Neutrophil (primary cell): ENCODE results near the gene GATAD2B.
A peak's percentile ranks its signal among the peaks of the same experiment; 100 is the strongest.

Experiments
- H3K27ac ChIP-seq: fragments of 200-600 bp; sonication (generic); 2 replicates; pipeline ENCODE4 v1.5.1; 2016; ENCODE audit warnings: mild to moderate bottlenecking, moderate library complexity
- H3K27me3 ChIP-seq: fragments of 200-600 bp; sonication (generic); 2 replicates; pipeline ENCODE4 v1.6.0; 2016; ENCODE audit warnings: mild to moderate bottlenecking
- H3K36me3 ChIP-seq: fragments of 200-600 bp; sonication (generic); 2 replicates; pipeline ENCODE4 v1.5.1; 2017
- H3K4me1 ChIP-seq, 2 experiments: fragments of 200-600 bp in 1 of 2; sonication (generic) in 1 of 2; 1 replicate in 1 of 2; 2 replicates in 1 of 2; pipeline versions ENCODE4 v1.5.1 to v1.6.1; 2013 to 2016; ENCODE audit warnings: low read depth in 1 of 2, low read length in 1 of 2, mild to moderate bottlenecking in 1 of 2, moderate library complexity in 1 of 2; ENCODE audit not compliant: control insufficient read depth in 1 of 2, insufficient read depth in 1 of 2
- H3K4me3 ChIP-seq, 2 experiments: fragments of 200-600 bp in 1 of 2; sonication (generic) in 1 of 2; 1 replicate in 1 of 2; 2 replicates in 1 of 2; pipeline ENCODE4 v1.5.1; 2013 to 2016; ENCODE audit warnings: low read depth in 1 of 2, low read length in 1 of 2, mild to moderate bottlenecking in 1 of 2, moderate library complexity in 1 of 2
- H3K9me3 ChIP-seq: fragments of 200-600 bp; sonication (generic); 2 replicates; pipeline ENCODE4 v1.5.1; 2016
- TF ChIP-seq, protein P1 (sequence below): fragments of 200-600 bp; sonication (generic); IDR thresholded peaks from 2 replicates; pipeline ENCODE4 v1.5.1; 2016; ENCODE audit warnings: antibody characterized with exemption

The GATAD2B gene

DNA sequence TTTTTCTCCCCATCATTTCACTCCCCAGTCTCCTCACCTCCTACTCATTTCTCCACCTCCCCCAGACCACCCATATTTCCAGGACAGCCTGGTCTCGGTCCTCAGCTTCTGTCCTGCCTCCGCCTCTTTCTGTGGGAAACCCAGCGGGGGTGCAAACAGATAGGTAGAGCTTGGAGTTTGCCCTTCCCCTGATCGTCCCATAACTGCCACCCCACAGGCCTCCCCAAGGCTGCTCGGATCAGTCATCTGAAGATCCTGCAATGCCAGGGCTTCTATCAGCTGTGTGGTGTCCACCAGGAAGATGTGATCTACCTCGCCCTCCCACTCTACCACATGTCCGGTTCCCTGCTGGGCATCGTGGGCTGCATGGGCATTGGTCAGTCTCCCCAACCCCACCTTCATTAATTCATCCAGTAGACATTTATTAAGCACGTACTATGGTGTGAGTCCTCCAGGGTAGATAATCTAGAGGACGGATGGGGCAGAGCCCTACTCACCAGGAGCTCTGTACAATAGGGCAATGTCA, 145.9 kb downstream of the GATAD2B start:
- H3K9me3 ChIP-seq = no peaks in the 10 kb centered on the region
- peaks cover 68 to 73% of the 10 kb centered on the region in 2 experiments for H3K4me1 ChIP-seq
- TF ChIP-seq, protein P1, sequence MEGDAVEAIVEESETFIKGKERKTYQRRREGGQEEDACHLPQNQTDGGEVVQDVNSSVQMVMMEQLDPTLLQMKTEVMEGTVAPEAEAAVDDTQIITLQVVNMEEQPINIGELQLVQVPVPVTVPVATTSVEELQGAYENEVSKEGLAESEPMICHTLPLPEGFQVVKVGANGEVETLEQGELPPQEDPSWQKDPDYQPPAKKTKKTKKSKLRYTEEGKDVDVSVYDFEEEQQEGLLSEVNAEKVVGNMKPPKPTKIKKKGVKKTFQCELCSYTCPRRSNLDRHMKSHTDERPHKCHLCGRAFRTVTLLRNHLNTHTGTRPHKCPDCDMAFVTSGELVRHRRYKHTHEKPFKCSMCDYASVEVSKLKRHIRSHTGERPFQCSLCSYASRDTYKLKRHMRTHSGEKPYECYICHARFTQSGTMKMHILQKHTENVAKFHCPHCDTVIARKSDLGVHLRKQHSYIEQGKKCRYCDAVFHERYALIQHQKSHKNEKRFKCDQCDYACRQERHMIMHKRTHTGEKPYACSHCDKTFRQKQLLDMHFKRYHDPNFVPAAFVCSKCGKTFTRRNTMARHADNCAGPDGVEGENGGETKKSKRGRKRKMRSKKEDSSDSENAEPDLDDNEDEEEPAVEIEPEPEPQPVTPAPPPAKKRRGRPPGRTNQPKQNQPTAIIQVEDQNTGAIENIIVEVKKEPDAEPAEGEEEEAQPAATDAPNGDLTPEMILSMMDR = no peak
- H3K4me3 ChIP-seq = peak overlapping the region in 1 of 2 experiments; percentile 79
- H3K27ac ChIP-seq = peak overlapping the region; percentile 83
- peaks cover 18% of the 10 kb centered on the region for H3K36me3 ChIP-seq
- no peaks in the 10 kb centered on the region for H3K27me3 ChIP-seq

GRCh38 chr1:153776352-153776751, 146.4 kb downstream of the GATAD2B start:
- H3K4me1 ChIP-seq = peaks cover 68 to 73% of the 10 kb centered on the region in 2 experiments
- no peaks in the 10 kb centered on the region for H3K27me3 ChIP-seq
- H3K4me3 ChIP-seq = peak overlapping the region; percentile 79 to 81
- H3K27ac ChIP-seq = peak overlapping the region; percentile 83
- no peaks in the 10 kb centered on the region for H3K9me3 ChIP-seq
- peaks cover 24% of the 10 kb centered on the region for H3K36me3 ChIP-seq
- TF ChIP-seq, protein P1 = no peak

GRCh38 chr1:153775458-153776327, 147.1 kb downstream of the GATAD2B start:
- H3K36me3 ChIP-seq = peaks cover 30% of the 10 kb centered on the region
- peak overlapping the region; percentile 79 to 81 for H3K4me3 ChIP-seq
- TF ChIP-seq, protein P1 = no peak
- H3K27me3 ChIP-seq = no peaks in the 10 kb centered on the region
- peaks cover 68 to 73% of the 10 kb centered on the region in 2 experiments for H3K4me1 ChIP-seq
- peak overlapping the region; percentile 83 for H3K27ac ChIP-seq
- H3K9me3 ChIP-seq = no peaks in the 10 kb centered on the region

DNA sequence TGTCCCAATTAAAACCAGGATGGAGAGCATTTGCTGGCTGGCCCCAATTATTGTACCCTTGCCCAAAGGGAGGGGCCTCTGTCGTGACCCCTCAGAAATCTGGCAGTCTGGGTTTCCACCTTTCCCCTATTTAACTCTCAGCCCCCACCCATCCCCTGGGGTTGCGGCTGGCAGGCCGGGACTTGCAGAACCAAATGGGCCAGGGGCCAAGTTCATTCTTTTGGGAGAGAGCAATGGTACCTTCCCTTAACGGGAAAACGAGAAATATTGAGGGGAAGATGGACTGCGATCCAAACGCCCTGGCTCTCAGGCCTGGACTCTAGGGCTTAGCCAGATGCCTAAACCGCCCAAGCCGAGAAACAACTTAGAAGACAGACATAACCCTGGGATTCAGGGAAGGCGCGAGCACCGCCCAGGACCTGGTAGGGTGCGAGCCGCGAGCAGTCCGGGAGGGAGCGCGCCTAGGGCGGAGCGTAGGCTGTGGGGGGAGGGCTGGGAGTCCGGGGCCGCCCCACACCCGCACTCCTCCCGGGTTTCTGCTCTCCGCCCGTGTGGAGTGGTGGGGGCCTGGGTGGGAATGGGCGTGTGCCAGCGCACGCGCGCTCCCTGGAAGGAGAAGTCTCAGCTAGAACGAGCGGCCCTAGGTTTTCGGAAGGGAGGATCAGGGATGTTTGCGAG, 147.9 kb downstream of the GATAD2B start, which contains the start of gene SLC27A3:
Gene SLC27A3 (plus strand): TSS at position 628 of the 678 bp plus-strand sequence. CDS start 91 bp downstream, outside the sequence.
- H3K36me3 ChIP-seq = peaks cover 37% of the 10 kb centered on the region
- H3K9me3 ChIP-seq = no peaks in the 10 kb centered on the region
- no peaks in the 10 kb centered on the region for H3K27me3 ChIP-seq
- TF ChIP-seq, protein P1 = no peak
- peaks cover 68 to 73% of the 10 kb centered on the region in 2 experiments for H3K4me1 ChIP-seq
- peak within 1 kb of the TSS; percentile 83 for H3K27ac ChIP-seq
- peak within 1 kb of the TSS; percentile 79 to 81 for H3K4me3 ChIP-seq

GRCh38 chr1:153774026-153774595, 148.7 kb downstream of the GATAD2B start:
- Histone ChIP-seq H3K36me3 (peaks cover 35% of the 10 kb centered on the region), H3K4me3 (peak overlapping the region; percentile 54 to 81), H3K27me3 (no peaks in the 10 kb centered on the region), H3K4me1 (peaks cover 66 to 72% of the 10 kb centered on the region in 2 experiments), H3K9me3 (no peaks in the 10 kb centered on the region), H3K27ac (peak overlapping the region; percentile 83)
- TF ChIP-seq, protein P1 = no peak
